ENCODE data around the gene ASPSCR1. TPM values are rescaled to one million over a fixed set of nuclear protein-coding genes. Genes with fewer than 3 reads are reported as not detected.

Gene ASPSCR1
- total and polyA plus RNA-seq, 2 of the 8 experiments (the other 6 are each of a cell fraction or from before 2014, with no cell fraction given), result 33.3 to 43.7 TPM

DNA sequence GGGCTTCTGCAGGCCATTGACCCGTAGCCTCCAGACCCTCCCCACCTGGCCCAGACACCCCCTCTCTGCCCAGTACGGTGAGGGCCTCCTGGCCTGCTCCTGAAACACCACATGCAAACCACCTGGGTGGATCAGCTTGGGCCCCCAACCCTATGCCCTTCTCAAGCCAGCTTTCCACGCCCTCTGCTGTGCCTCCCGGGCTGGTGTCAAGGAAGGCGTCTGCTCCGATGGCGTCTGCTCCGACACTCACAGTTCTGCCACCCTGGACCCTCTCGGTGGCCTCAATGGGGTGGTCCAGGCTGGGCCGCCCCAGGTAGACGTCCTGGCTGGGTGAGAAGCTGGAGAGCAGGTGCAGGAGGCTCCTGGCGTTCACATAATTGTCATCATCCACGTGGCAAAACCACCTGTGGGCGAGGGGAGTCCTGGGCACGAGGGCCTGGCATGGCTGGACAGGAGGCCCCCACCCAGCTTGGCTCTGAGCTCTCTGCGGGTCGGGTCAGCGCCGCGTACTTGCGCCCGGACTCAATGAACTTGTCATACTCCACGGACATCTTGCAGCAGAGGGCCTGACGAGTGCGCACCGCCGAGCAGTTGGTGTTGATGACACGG lies 72.8 kb downstream of the ASPSCR1 start (continued):
- TF ChIP-seq ZNF274 (IDR thresholded peaks at IDR 0.05; ENCODE audit: borderline replicate concordance, extremely low read depth, low read length) (no peak), CHD1 (IDR thresholded peaks at IDR 0.05; ENCODE audit: low read depth, low read length) (no peak), RNF2 (IDR thresholded peaks at IDR 0.05; ENCODE audit: borderline replicate concordance, low read depth, low read length, missing control alignments, poor library complexity, severe bottlenecking) (no peak), BRCA1 (IDR thresholded peaks at IDR 0.05; ENCODE audit: low read depth, low read length) (no peak), HDAC6 (IDR thresholded peaks at IDR 0.05; ENCODE audit: low read depth, low read length) (no peak), CTBP2 (IDR thresholded peaks at IDR 0.05; ENCODE audit: borderline replicate concordance, insufficient read depth, insufficient read length, low read length) (no peak), CREB1 (IDR thresholded peaks at IDR 0.05) (no peak), JUND (IDR thresholded peaks at IDR 0.05; ENCODE audit: low read length) (no peak), SAP30 (IDR thresholded peaks at IDR 0.05; ENCODE audit: insufficient read depth, insufficient replicate concordance, low read length) (no peak)
- TF ChIP-seq, protein P1, sequence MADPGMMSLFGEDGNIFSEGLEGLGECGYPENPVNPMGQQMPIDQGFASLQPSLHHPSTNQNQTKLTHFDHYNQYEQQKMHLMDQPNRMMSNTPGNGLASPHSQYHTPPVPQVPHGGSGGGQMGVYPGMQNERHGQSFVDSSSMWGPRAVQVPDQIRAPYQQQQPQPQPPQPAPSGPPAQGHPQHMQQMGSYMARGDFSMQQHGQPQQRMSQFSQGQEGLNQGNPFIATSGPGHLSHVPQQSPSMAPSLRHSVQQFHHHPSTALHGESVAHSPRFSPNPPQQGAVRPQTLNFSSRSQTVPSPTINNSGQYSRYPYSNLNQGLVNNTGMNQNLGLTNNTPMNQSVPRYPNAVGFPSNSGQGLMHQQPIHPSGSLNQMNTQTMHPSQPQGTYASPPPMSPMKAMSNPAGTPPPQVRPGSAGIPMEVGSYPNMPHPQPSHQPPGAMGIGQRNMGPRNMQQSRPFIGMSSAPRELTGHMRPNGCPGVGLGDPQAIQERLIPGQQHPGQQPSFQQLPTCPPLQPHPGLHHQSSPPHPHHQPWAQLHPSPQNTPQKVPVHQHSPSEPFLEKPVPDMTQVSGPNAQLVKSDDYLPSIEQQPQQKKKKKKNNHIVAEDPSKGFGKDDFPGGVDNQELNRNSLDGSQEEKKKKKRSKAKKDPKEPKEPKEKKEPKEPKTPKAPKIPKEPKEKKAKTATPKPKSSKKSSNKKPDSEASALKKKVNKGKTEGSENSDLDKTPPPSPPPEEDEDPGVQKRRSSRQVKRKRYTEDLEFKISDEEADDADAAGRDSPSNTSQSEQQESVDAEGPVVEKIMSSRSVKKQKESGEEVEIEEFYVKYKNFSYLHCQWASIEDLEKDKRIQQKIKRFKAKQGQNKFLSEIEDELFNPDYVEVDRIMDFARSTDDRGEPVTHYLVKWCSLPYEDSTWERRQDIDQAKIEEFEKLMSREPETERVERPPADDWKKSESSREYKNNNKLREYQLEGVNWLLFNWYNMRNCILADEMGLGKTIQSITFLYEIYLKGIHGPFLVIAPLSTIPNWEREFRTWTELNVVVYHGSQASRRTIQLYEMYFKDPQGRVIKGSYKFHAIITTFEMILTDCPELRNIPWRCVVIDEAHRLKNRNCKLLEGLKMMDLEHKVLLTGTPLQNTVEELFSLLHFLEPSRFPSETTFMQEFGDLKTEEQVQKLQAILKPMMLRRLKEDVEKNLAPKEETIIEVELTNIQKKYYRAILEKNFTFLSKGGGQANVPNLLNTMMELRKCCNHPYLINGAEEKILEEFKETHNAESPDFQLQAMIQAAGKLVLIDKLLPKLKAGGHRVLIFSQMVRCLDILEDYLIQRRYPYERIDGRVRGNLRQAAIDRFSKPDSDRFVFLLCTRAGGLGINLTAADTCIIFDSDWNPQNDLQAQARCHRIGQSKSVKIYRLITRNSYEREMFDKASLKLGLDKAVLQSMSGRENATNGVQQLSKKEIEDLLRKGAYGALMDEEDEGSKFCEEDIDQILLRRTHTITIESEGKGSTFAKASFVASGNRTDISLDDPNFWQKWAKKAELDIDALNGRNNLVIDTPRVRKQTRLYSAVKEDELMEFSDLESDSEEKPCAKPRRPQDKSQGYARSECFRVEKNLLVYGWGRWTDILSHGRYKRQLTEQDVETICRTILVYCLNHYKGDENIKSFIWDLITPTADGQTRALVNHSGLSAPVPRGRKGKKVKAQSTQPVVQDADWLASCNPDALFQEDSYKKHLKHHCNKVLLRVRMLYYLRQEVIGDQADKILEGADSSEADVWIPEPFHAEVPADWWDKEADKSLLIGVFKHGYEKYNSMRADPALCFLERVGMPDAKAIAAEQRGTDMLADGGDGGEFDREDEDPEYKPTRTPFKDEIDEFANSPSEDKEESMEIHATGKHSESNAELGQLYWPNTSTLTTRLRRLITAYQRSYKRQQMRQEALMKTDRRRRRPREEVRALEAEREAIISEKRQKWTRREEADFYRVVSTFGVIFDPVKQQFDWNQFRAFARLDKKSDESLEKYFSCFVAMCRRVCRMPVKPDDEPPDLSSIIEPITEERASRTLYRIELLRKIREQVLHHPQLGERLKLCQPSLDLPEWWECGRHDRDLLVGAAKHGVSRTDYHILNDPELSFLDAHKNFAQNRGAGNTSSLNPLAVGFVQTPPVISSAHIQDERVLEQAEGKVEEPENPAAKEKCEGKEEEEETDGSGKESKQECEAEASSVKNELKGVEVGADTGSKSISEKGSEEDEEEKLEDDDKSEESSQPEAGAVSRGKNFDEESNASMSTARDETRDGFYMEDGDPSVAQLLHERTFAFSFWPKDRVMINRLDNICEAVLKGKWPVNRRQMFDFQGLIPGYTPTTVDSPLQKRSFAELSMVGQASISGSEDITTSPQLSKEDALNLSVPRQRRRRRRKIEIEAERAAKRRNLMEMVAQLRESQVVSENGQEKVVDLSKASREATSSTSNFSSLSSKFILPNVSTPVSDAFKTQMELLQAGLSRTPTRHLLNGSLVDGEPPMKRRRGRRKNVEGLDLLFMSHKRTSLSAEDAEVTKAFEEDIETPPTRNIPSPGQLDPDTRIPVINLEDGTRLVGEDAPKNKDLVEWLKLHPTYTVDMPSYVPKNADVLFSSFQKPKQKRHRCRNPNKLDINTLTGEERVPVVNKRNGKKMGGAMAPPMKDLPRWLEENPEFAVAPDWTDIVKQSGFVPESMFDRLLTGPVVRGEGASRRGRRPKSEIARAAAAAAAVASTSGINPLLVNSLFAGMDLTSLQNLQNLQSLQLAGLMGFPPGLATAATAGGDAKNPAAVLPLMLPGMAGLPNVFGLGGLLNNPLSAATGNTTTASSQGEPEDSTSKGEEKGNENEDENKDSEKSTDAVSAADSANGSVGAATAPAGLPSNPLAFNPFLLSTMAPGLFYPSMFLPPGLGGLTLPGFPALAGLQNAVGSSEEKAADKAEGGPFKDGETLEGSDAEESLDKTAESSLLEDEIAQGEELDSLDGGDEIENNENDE (IDR thresholded peaks at IDR 0.05; ENCODE audit: insufficient replicate concordance, low read length), result no peak
